ENCODE results near the gene USP40. TPM values are rescaled to one million over a fixed set of nuclear protein-coding genes. Genes with fewer than 3 reads are reported as not detected.

USP40 gene
- polyA plus RNA-seq, 3 donors = 4.0 to 13.5 (median 5.1) TPM

DNA sequence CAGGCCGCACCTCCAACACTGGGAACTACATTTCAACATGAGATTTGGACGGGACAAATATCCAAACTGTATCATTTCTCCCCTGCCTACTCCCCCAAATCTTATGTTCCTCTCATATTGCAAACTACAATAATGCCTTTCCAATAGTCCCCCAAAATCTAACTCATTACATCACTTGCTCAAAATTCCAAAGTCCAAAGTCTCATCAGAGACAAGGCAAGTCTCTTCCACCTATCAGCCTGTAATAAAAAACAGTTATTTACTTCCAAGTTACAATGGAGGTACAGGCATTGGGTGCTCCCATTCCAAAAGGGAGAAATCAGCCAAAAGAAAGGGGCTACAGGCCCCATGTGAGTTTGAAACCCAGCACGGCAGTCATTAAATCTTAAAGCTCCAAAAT lies 38.2 kb upstream of the USP40 start:
- H3K9me3 Mint-ChIP-seq = peaks cover 5 to 17% (median 14%) of the 10 kb centered on the region in 7 donors
- Histone ChIP-seq H3K36me3 (replicated peaks in 1 of 2; ENCODE audit: control insufficient read depth in 1 of 2, insufficient read depth in 2 of 2, low read length in 2 of 2) (no peaks in the 10 kb centered on the region), H2AFZ (ENCODE audit: insufficient read depth, low read depth, low read length, poor library complexity, severe bottlenecking) (no peak overlapping the region), H3K9ac (ENCODE audit: insufficient read depth, low read length, poor library complexity, severe bottlenecking) (no peak overlapping the region), H4K20me1 (ENCODE audit: insufficient read depth, low read length) (no peaks in the 10 kb centered on the region), H3K4me3 (replicated peaks in 1 of 3; ENCODE audit: low read depth in 2 of 3, low read length in 3 of 3) (no peak overlapping the region), H3K9me3 (replicated peaks in 1 of 2; ENCODE audit: control insufficient read depth in 1 of 2, insufficient read depth in 1 of 2, low read length in 2 of 2) (peaks cover 0 to 8% of the 10 kb centered on the region in 2 donors), H3K4me2 (replicated peaks; ENCODE audit: extremely low read depth, low read length, poor library complexity, severe bottlenecking) (no peak overlapping the region), H3K4me1 (ENCODE audit: control insufficient read depth in 1 of 2, insufficient read depth in 2 of 2, low read length in 2 of 2) (no peaks in the 10 kb centered on the region), H3K27me3 (ENCODE audit: control insufficient read depth in 2 of 2, insufficient read depth in 2 of 2, low read length in 2 of 2) (no peaks in the 10 kb centered on the region), H3K27ac (ENCODE audit: low read depth in 1 of 2, low read length in 2 of 2) (no peak overlapping the region), H3K79me2 (ENCODE audit: insufficient read depth, low read length) (no peaks in the 10 kb centered on the region)
- intact Hi-C loops (cut with micrococcal nuclease) = no loop called here
- WGBS (ENCODE audit: insufficient coverage) = 100% methylated on average over 2 of the region's 3 CpGs
- no peak for DNase-seq
- no peak overlapping the region for H3K4me3 Mint-ChIP-seq
- no peaks in the 10 kb centered on the region for H3K36me3 Mint-ChIP-seq
- H3K27ac Mint-ChIP-seq = no peak overlapping the region
- H3K4me1 Mint-ChIP-seq = no peaks in the 10 kb centered on the region
- H3K27me3 Mint-ChIP-seq (ENCODE audit: low read depth in 3 of 3) = peaks cover under 1 to 7% (median 2%) of the 10 kb centered on the region in 3 donors
- TF ChIP-seq, protein P1, sequence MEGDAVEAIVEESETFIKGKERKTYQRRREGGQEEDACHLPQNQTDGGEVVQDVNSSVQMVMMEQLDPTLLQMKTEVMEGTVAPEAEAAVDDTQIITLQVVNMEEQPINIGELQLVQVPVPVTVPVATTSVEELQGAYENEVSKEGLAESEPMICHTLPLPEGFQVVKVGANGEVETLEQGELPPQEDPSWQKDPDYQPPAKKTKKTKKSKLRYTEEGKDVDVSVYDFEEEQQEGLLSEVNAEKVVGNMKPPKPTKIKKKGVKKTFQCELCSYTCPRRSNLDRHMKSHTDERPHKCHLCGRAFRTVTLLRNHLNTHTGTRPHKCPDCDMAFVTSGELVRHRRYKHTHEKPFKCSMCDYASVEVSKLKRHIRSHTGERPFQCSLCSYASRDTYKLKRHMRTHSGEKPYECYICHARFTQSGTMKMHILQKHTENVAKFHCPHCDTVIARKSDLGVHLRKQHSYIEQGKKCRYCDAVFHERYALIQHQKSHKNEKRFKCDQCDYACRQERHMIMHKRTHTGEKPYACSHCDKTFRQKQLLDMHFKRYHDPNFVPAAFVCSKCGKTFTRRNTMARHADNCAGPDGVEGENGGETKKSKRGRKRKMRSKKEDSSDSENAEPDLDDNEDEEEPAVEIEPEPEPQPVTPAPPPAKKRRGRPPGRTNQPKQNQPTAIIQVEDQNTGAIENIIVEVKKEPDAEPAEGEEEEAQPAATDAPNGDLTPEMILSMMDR (IDR thresholded peaks at IDR 0.05) = no peak

DNA sequence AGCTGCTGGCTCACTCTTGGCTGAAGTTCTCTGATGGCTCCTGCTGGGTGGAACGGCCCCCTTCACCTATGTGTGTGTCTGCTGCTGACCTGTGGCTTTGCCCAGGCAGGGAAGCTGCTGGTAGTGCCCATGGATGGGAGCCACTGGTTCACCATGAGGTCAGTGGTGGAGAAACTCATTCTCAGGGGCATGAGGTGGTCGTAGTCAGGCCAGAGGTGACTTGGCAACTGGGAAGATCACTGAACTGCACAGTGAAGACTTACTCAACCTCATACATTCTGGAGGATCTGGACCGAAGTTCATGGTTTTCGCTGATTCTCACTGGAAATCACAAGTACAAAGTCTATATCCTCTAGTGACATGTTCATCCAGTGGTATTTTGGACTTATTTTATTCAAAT lies 36.9 kb upstream of the USP40 start:
- H3K27me3 Mint-ChIP-seq (ENCODE audit: low read depth in 3 of 3) = peaks cover 2 to 5% (median 5%) of the 10 kb centered on the region in 3 donors
- no peak overlapping the region for H3K4me2 ChIP-seq (replicated peaks; ENCODE audit: extremely low read depth, low read length, poor library complexity, severe bottlenecking)
- H3K36me3 ChIP-seq (replicated peaks in 1 of 2; ENCODE audit: control insufficient read depth in 1 of 2, insufficient read depth in 2 of 2, low read length in 2 of 2) = no peaks in the 10 kb centered on the region
- H3K9me3 ChIP-seq (replicated peaks in 1 of 2; ENCODE audit: control insufficient read depth in 1 of 2, insufficient read depth in 1 of 2, low read length in 2 of 2) = peaks cover 0 to 4% of the 10 kb centered on the region in 2 donors
- no peaks in the 10 kb centered on the region for H3K36me3 Mint-ChIP-seq
- intact Hi-C loops (cut with micrococcal nuclease) = no loop called here
- no peak overlapping the region for H3K9ac ChIP-seq (ENCODE audit: insufficient read depth, low read length, poor library complexity, severe bottlenecking)
- H3K9me3 Mint-ChIP-seq = peaks cover 5 to 16% (median 11%) of the 10 kb centered on the region in 7 donors
- no peaks in the 10 kb centered on the region for H3K27me3 ChIP-seq (ENCODE audit: control insufficient read depth in 2 of 2, insufficient read depth in 2 of 2, low read length in 2 of 2)
- no peaks in the 10 kb centered on the region for H3K4me1 ChIP-seq (ENCODE audit: control insufficient read depth in 1 of 2, insufficient read depth in 2 of 2, low read length in 2 of 2)
- WGBS (ENCODE audit: insufficient coverage) = 83% methylated on average over 1 of the region's 4 CpGs
- H3K27ac ChIP-seq (ENCODE audit: low read depth in 1 of 2, low read length in 2 of 2) = no peak overlapping the region
- no peak overlapping the region for H3K27ac Mint-ChIP-seq
- no peak overlapping the region for H2AFZ ChIP-seq (ENCODE audit: insufficient read depth, low read depth, low read length, poor library complexity, severe bottlenecking)
- no peaks in the 10 kb centered on the region for H3K4me1 Mint-ChIP-seq
- H3K4me3 ChIP-seq (replicated peaks in 1 of 3; ENCODE audit: low read depth in 2 of 3, low read length in 3 of 3) = no peak overlapping the region
- no peak for DNase-seq
- H3K4me3 Mint-ChIP-seq = no peak overlapping the region
- no peaks in the 10 kb centered on the region for H3K79me2 ChIP-seq (ENCODE audit: insufficient read depth, low read length)
- TF ChIP-seq, protein P1 (IDR thresholded peaks at IDR 0.05) = no peak
- no peaks in the 10 kb centered on the region for H4K20me1 ChIP-seq (ENCODE audit: insufficient read depth, low read length)
